Vagina (tissue), 2 donors: Measurements from ENCODE around the gene GPD2.

ENCODE experiments used
- POLR2A ChIP-seq, 2 donors: fragments of 450-650 bp; IDR thresholded peaks; one replicate each; pipeline ENCODE4 v1.6.1; 2017; ENCODE audit warnings: antibody characterized with exemption in 2 of 2, mild to moderate bottlenecking in 2 of 2, moderate library complexity in 2 of 2
- POLR2AphosphoS5 ChIP-seq, 2 donors: sonication (generic); formaldehyde crosslinking; IDR thresholded peaks; one replicate each; pipeline ENCODE4 v1.9.0; 2017; ENCODE audit warnings: antibody characterized with exemption in 2 of 2, mild to moderate bottlenecking in 2 of 2, low read depth in 1 of 2; ENCODE audit not compliant: insufficient read depth in 1 of 2
- TF ChIP-seq, protein P1 (sequence below), 3 experiments: fragments of 450-650 bp in 2 of 3; fragments of 200-600 bp in 1 of 3; sonication (generic) in 1 of 3; IDR thresholded peaks; one replicate each; pipeline ENCODE4 v1.5.1; 2017 to 2019; ENCODE audit warnings: antibody characterized with exemption in 3 of 3, mild to moderate bottlenecking in 2 of 3, moderate library complexity in 2 of 3

DNA sequence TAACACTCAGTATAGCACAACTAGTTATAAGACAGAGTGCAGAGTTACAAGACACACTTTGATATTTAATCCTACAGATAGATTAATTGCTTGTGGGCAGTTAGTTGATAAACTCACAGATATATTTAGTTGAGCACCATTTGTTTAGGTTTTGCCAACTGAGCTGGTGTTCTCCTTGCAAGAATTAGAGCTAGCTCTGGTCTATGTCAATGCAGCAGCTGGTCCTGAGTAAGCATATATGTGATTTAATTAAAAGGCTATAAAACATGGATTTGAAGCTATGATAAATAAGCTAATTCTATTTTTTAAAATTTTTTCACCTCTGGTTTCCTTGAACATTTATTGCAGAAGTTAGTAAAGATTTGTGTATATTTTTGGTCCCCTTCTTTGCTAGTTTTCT, 35.6 kb downstream of the GPD2 start:
- TF ChIP-seq, protein P1, sequence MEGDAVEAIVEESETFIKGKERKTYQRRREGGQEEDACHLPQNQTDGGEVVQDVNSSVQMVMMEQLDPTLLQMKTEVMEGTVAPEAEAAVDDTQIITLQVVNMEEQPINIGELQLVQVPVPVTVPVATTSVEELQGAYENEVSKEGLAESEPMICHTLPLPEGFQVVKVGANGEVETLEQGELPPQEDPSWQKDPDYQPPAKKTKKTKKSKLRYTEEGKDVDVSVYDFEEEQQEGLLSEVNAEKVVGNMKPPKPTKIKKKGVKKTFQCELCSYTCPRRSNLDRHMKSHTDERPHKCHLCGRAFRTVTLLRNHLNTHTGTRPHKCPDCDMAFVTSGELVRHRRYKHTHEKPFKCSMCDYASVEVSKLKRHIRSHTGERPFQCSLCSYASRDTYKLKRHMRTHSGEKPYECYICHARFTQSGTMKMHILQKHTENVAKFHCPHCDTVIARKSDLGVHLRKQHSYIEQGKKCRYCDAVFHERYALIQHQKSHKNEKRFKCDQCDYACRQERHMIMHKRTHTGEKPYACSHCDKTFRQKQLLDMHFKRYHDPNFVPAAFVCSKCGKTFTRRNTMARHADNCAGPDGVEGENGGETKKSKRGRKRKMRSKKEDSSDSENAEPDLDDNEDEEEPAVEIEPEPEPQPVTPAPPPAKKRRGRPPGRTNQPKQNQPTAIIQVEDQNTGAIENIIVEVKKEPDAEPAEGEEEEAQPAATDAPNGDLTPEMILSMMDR (IDR thresholded peaks at IDR 0.05) = no peak
- no peak for TF ChIP-seq POLR2A (IDR thresholded peaks at IDR 0.05)
- no peak for TF ChIP-seq POLR2AphosphoS5 (IDR thresholded peaks at IDR 0.05; ENCODE audit: insufficient read depth in 1 of 2, low read depth in 1 of 2)
